Suprapubic skin (tissue), 3 donors: ENCODE measurements around the gene ZMAT3.

Experiments
- POLR2AphosphoS5 ChIP-seq, 3 donors: sonication (generic); formaldehyde crosslinking; IDR thresholded peaks; one replicate each; pipeline ENCODE4 v1.6.1; 2017; ENCODE audit warnings: antibody characterized with exemption in 3 of 3
- TF ChIP-seq, protein P1 (sequence below), 2 donors: fragments of 200-600 bp in 1 of 2; fragments of 450-650 bp in 1 of 2; sonication (generic) in 1 of 2; IDR thresholded peaks; one replicate each; pipeline ENCODE4 v1.5.1; 2016 to 2019; ENCODE audit warnings: antibody characterized with exemption in 2 of 2, mild to moderate bottlenecking in 1 of 2, moderate library complexity in 1 of 2

DNA sequence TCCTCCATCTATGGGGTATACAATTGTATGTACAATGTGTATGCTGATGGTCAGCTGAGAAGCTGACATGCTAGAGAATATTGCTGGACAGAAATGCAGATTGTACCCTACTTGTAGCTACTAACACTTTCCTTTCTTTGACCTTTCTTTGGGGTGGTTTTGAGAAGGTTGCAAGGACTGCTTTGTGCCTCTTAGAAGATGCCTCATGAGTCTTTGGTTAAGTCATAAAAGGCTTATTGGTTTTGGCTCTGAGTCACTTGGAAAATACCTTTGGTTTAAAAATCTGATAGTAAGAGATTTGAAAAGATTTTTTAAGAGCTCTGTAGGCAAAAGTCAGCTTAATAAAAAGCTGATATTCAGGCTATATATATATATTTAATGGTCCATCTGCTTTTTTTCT lies 71.5 kb downstream of the ZMAT3 start:
- TF ChIP-seq, protein P1, sequence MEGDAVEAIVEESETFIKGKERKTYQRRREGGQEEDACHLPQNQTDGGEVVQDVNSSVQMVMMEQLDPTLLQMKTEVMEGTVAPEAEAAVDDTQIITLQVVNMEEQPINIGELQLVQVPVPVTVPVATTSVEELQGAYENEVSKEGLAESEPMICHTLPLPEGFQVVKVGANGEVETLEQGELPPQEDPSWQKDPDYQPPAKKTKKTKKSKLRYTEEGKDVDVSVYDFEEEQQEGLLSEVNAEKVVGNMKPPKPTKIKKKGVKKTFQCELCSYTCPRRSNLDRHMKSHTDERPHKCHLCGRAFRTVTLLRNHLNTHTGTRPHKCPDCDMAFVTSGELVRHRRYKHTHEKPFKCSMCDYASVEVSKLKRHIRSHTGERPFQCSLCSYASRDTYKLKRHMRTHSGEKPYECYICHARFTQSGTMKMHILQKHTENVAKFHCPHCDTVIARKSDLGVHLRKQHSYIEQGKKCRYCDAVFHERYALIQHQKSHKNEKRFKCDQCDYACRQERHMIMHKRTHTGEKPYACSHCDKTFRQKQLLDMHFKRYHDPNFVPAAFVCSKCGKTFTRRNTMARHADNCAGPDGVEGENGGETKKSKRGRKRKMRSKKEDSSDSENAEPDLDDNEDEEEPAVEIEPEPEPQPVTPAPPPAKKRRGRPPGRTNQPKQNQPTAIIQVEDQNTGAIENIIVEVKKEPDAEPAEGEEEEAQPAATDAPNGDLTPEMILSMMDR (IDR thresholded peaks at IDR 0.05) = no peak
- TF ChIP-seq POLR2AphosphoS5 (IDR thresholded peaks at IDR 0.05) = no peak
